Omental fat pad (tissue), 4 donors: ENCODE data around the gene ZNF496. TPM values are rescaled to one million over a fixed set of nuclear protein-coding genes. Genes with fewer than 3 reads are reported as not detected.
"Not testable (repeated sequence)": the region's sequence is repeated elsewhere in the genome, so short reads cannot be mapped to it uniquely, and the experiment has no call there.

ENCODE experiments used
- ATAC-seq: fragments of 150-250 bp; one replicate; pipeline ENCODE4 v1.9.1; 2016; ENCODE audit warnings: mild to moderate bottlenecking, moderate library complexity; ENCODE audit not compliant: low FRiP score
- DNase-seq: peaks from one replicate; pipeline ENCODE4 v3.0.0-alpha.2; 2019; ENCODE audit warnings: low spot score
- CTCF ChIP-seq, 3 donors: fragments of 450-650 bp; IDR thresholded peaks; one replicate each; pipeline ENCODE4 v1.5.1; 2016 to 2017; ENCODE audit warnings: antibody characterized with exemption in 3 of 3, mild to moderate bottlenecking in 3 of 3, moderate library complexity in 2 of 3
- total RNA-seq, 4 donors: library from RNA; depleted of rRNA; stranded (reverse); fragments of >200 nt; gene quantifications; one replicate each; pipeline ENCODE4 v1.1.0, GENCODE V29; 2016

Gene ZNF496
- total RNA-seq, 4 donors from 2014 or later: 18.8 to 31.5 (median 26.6) TPM

- TF ChIP-seq CTCF (IDR thresholded peaks at IDR 0.05): no peak
- ATAC-seq (no peak), DNase-seq (no peak)
These were observed 40.2 kb upstream of the ZNF496 start for GRCh38 chr1:247371801-247372259.

GRCh38 chr1:247370786-247371732 lies 39.4 kb upstream of the ZNF496 start:
- ATAC-seq: no peak
- no peak for TF ChIP-seq CTCF (IDR thresholded peaks at IDR 0.05)
- DNase-seq: no peak

GRCh38 chr1:247368490-247369145 lies 37.0 kb upstream of the ZNF496 start:
- ATAC-seq (no peak), DNase-seq (no peak)
- no peak for TF ChIP-seq CTCF (IDR thresholded peaks at IDR 0.05)

- no peak for ATAC-seq
- DNase-seq: no peak
- TF ChIP-seq CTCF (IDR thresholded peaks at IDR 0.05): no peak
These were observed 36.2 kb upstream of the ZNF496 start for GRCh38 chr1:247367786-247368422.

GRCh38 chr1:247366926-247367645 lies 35.4 kb upstream of the ZNF496 start:
- ATAC-seq (no peak), DNase-seq (no peak)
- no peak for TF ChIP-seq CTCF (IDR thresholded peaks at IDR 0.05)

- ATAC-seq, DNase-seq: not testable (repeated sequence)
These were observed 34.7 kb upstream of the ZNF496 start for GRCh38 chr1:247366345-247366744.

- DNase-seq (no peak), ATAC-seq (no peak)
- TF ChIP-seq CTCF (IDR thresholded peaks at IDR 0.05): no peak
These were observed 33.4 kb upstream of the ZNF496 start for GRCh38 chr1:247365023-247365422.

- ATAC-seq, DNase-seq: not testable (repeated sequence)
These were observed 31.3 kb upstream of the ZNF496 start for GRCh38 chr1:247363000-247363399.
